ENCODE measurements around the gene SP140. TPM values are rescaled to one million over a fixed set of nuclear protein-coding genes. Genes with fewer than 3 reads are reported as not detected.
A peak's percentile ranks its signal among the peaks of the same experiment; 100 is the strongest.
"Not testable (repeated sequence)": the region's sequence is repeated elsewhere in the genome, so short reads cannot be mapped to it uniquely, and the experiment has no call there.

SP140 gene
- total RNA-seq, 1 donor from 2014 or later: 1.0 TPM

DNA sequence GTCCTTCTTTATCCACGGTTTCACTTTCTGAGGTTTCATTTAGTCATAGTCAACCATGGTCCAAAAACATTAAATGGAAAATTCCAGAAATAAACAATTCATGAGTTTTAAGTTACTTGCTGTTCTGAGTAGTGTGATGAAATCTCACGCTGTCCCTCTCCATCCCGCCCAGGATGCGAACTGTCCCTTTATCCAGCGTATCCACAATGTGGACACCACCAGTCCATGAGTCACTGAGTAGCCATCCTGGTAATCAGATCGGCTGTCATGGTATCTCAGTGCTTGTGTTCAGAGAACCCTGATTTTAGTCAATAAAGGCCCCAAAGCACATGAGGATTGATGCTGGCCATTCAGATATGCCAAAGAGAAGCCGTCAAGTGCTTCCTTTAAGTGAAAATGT, 105.2 kb downstream of the SP140 start:
- H3K4me3 Mint-ChIP-seq (ENCODE audit: unreplicated experiment): no peak overlapping the region
- no peaks in the 10 kb centered on the region for H3K9me3 Mint-ChIP-seq (ENCODE audit: unreplicated experiment)
- H3K27ac Mint-ChIP-seq (ENCODE audit: unreplicated experiment): peak overlapping the region; percentile 58
- peaks cover 56% of the 10 kb centered on the region for H3K4me1 Mint-ChIP-seq (ENCODE audit: unreplicated experiment)
- TF ChIP-seq, protein P1, sequence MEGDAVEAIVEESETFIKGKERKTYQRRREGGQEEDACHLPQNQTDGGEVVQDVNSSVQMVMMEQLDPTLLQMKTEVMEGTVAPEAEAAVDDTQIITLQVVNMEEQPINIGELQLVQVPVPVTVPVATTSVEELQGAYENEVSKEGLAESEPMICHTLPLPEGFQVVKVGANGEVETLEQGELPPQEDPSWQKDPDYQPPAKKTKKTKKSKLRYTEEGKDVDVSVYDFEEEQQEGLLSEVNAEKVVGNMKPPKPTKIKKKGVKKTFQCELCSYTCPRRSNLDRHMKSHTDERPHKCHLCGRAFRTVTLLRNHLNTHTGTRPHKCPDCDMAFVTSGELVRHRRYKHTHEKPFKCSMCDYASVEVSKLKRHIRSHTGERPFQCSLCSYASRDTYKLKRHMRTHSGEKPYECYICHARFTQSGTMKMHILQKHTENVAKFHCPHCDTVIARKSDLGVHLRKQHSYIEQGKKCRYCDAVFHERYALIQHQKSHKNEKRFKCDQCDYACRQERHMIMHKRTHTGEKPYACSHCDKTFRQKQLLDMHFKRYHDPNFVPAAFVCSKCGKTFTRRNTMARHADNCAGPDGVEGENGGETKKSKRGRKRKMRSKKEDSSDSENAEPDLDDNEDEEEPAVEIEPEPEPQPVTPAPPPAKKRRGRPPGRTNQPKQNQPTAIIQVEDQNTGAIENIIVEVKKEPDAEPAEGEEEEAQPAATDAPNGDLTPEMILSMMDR (IDR thresholded peaks at IDR 0.05): no peak
- H3K27me3 Mint-ChIP-seq (ENCODE audit: unreplicated experiment): no peaks in the 10 kb centered on the region
- no peak for DNase-seq (ENCODE audit: extremely low spot score, unreplicated experiment)
- H3K36me3 Mint-ChIP-seq (ENCODE audit: unreplicated experiment): peaks cover 49% of the 10 kb centered on the region

DNA sequence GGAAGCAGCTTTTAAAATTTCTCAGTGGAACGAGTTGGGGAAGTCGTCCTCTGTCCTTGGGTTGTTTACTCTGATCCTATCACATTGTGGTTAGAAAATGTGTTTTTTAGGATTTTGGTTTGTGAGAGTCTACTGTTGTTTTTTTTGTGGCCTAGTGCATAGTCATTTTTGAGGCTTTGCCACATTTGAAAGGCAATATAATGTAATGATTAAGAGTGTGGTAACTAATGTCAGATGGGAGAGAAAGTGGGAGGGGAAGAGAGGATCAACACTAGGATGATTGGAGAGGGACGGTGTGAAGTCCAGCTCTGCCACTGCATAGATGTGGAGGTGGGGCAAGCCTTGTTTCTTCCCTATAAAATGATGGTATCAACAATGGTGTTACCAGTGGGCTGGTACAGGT, 109.9 kb downstream of the SP140 start:
- Mint-ChIP-seq H3K9me3 (ENCODE audit: unreplicated experiment) (peaks cover 4% of the 10 kb centered on the region), H3K4me1 (ENCODE audit: unreplicated experiment) (peaks cover 14% of the 10 kb centered on the region), H3K36me3 (ENCODE audit: unreplicated experiment) (peaks cover 42% of the 10 kb centered on the region), H3K4me3 (ENCODE audit: unreplicated experiment) (no peak overlapping the region), H3K27ac (ENCODE audit: unreplicated experiment) (peak overlapping the region; percentile 36), H3K27me3 (ENCODE audit: unreplicated experiment) (no peaks in the 10 kb centered on the region)
- DNase-seq (ENCODE audit: extremely low spot score, unreplicated experiment): no peak
- TF ChIP-seq, protein P1 (IDR thresholded peaks at IDR 0.05): no peak

DNA sequence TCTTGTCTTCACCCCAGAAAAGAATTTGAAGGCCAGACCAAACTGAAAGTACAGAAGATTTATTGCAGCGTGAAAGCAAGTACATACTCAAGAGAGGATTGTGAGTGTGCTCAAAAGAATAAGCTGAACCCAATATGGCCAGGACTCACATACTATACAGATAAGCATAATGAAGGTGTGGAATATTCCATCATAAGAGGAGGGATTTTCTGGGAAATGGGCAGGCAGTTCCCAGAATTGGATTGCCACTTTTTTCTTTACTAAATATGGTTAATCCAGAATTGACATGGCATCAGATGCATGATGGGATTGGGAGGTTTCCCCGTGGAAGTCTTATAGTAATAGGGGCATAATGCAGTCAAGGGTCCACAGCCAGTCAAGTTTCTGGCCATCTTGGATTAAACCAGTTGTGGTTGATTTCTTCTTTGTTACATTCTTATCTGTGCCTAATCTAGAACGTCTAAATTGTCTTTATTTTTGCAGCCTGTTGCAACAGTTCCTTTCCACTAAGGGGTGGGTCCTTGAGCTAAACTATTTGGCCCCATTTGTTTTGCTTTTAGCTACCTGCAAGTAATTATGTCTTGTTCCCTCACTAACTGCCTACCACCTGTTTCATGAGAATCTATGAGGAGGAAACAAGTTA, 110.4 kb downstream of the SP140 start:
- DNase-seq (ENCODE audit: extremely low spot score, unreplicated experiment): no peak
- H3K27ac Mint-ChIP-seq (ENCODE audit: unreplicated experiment): no peak overlapping the region
- peaks cover 4% of the 10 kb centered on the region for H3K9me3 Mint-ChIP-seq (ENCODE audit: unreplicated experiment)
- no peak overlapping the region for H3K4me3 Mint-ChIP-seq (ENCODE audit: unreplicated experiment)
- H3K36me3 Mint-ChIP-seq (ENCODE audit: unreplicated experiment): peaks cover 42% of the 10 kb centered on the region
- no peaks in the 10 kb centered on the region for H3K27me3 Mint-ChIP-seq (ENCODE audit: unreplicated experiment)
- TF ChIP-seq, protein P1 (IDR thresholded peaks at IDR 0.05): no peak
- peaks cover 9% of the 10 kb centered on the region for H3K4me1 Mint-ChIP-seq (ENCODE audit: unreplicated experiment)

DNA sequence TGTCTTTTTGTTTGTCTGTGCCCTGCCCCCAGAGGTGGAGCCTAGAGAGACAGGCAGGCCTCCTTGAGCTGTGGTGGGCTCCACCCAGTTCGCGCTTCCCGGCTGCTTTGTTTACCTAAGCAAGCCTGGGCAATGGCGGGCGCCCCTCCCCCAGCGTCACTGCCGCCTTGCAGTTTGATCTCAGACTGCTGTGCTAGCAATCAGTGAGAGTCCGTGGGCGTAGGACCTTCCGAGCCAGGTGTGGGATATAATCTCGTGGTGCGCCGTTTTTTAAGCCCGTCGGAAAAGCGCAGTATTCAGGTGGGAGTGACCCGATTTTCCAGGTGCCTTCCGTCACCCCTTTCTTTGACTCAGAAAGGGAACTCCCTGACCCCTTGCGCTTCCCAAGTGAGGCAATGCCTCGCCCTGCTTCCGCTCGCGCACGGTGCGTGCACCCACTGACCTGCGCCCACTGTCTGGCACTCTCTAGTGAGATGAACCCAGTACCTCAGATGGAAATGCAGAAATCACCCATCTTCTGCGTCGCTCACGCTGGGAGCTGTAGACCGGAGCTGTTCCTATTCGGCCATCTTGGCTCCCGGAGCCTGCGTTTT, 116.5 kb downstream of the SP140 start:
- H3K27me3 Mint-ChIP-seq (ENCODE audit: unreplicated experiment); H3K27ac Mint-ChIP-seq (ENCODE audit: unreplicated experiment); DNase-seq (ENCODE audit: extremely low spot score, unreplicated experiment): not testable (repeated sequence)
- Mint-ChIP-seq H3K36me3 (ENCODE audit: unreplicated experiment) (peaks cover 36% of the 10 kb centered on the region), H3K9me3 (ENCODE audit: unreplicated experiment) (peaks cover 19% of the 10 kb centered on the region), H3K4me3 (ENCODE audit: unreplicated experiment) (peak overlapping the region; percentile 58), H3K4me1 (ENCODE audit: unreplicated experiment) (peaks cover 10% of the 10 kb centered on the region)

DNA sequence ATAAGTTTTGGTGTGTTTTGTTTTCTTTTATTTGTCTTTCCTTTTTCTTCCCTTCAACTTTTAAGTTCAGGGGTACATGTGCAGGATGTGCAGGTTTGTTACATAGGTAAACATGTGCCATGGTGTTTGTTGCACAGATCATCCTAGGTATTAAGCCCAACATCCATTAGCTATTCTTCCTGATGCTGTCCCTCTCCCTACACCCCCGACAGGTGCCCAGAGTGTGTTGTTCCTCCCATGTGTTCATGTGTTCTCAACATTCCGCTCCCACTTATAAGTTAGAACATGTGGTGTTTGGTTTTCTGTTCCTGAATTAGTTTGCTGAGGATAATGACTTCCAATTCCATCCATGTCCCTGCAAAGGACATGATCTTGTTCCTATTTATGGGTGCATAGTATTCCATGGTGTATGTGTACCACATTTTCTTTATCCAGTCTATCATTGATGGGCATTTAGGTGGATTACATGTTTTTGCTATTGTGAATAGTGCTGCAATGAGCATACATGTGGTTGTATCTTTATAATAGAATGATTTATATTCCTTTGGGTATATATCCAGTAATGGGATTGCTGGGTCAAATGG, 117.6 kb downstream of the SP140 start:
- Mint-ChIP-seq H3K4me1 (ENCODE audit: unreplicated experiment) (peaks cover 17% of the 10 kb centered on the region), H3K4me3 (ENCODE audit: unreplicated experiment) (peak overlapping the region; percentile 21), H3K9me3 (ENCODE audit: unreplicated experiment) (peaks cover 19% of the 10 kb centered on the region), H3K36me3 (ENCODE audit: unreplicated experiment) (peaks cover 32% of the 10 kb centered on the region)
- DNase-seq (ENCODE audit: extremely low spot score, unreplicated experiment); H3K27ac Mint-ChIP-seq (ENCODE audit: unreplicated experiment); H3K27me3 Mint-ChIP-seq (ENCODE audit: unreplicated experiment): not testable (repeated sequence)

DNA sequence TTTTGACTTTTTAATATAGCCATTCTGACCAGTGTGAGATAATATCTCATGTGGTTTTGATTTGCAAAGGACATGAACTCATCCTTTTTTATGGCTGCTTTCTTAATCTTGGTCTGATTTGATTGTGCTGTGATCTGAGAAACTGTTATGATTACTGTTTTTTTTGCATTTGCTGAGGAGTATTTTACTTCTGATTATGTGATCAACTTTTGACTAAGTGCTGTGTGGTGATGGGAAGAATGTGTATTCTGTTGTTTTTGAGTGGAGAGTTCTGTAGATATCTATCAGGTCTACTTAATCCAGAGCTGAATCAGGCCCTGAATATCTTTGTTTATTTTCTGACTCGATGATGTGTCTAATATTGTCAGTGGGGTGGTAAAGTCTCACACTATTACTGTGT, 118.2 kb downstream of the SP140 start:
- Mint-ChIP-seq H3K27me3 (ENCODE audit: unreplicated experiment) (no peaks in the 10 kb centered on the region), H3K4me3 (ENCODE audit: unreplicated experiment) (no peak overlapping the region), H3K9me3 (ENCODE audit: unreplicated experiment) (peaks cover 19% of the 10 kb centered on the region), H3K36me3 (ENCODE audit: unreplicated experiment) (peaks cover 36% of the 10 kb centered on the region), H3K4me1 (ENCODE audit: unreplicated experiment) (peaks cover 21% of the 10 kb centered on the region), H3K27ac (ENCODE audit: unreplicated experiment) (peak overlapping the region; percentile 1)
- no peak for DNase-seq (ENCODE audit: extremely low spot score, unreplicated experiment)
- TF ChIP-seq, protein P1 (IDR thresholded peaks at IDR 0.05): no peak
